Activated T-cell treated with anti-CD3 and anti-CD28 coated beads for 4 hours (primary cell): Measurements from ENCODE around the gene ADCY6.
A peak's percentile ranks its signal among the peaks of the same experiment; 100 is the strongest.

Experiments
- DNase-seq: peaks from one replicate; pipeline ENCODE4 v3.0.0-alpha.2; 2020

The ADCY6 gene

GRCh38 chr12:48815126-48816110 is 26.5 kb upstream of the ADCY6 start:
- peak; percentile 5 for DNase-seq

DNA sequence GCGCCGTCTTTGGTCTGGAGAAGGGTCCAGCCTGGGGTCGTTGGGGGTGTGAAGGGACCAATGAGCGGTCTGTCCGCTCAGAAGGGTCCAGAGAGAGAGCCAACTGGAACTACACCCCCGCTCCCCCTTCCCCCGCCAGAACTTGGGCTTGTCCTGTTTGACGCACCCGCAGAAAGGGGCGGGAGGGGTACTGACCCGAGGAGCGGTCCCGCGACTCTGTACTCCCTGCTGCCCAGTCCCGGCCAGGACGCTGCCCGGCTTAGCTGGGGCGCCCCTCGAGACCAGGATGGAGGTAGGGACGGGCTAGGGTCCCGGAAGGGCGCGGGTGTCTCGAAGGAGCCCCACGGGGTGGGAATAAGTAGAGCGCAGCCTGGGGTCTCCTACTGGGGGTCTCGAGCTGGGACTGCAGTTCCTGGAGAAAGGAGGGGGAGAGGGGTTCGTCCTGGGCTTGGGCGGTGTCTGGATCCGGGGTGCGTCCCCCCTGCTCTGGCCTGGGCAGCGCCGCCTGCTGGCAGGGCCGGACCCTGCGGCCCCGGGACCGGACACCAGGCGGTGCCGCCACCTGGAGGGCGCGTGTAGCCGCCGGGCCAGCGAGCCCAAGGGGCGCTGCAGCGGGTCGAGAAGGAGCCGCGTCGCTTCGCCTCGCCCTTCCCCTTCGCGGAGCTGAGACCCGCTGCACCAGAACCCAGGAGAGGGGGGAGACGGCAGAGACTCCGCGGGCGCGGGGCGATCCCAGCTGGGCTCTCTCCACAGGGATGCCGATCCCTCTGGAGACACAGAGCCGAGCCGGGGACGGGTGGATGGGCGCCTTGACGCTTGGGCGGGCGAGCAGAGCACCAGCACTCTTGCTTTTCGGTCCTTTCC is 25.6 kb upstream of the ADCY6 start:
- peak; percentile 47 for DNase-seq

- DNase-seq: no peak
Measured at GRCh38 chr12:48813465-48814261, 24.8 kb upstream of the ADCY6 start.

DNA sequence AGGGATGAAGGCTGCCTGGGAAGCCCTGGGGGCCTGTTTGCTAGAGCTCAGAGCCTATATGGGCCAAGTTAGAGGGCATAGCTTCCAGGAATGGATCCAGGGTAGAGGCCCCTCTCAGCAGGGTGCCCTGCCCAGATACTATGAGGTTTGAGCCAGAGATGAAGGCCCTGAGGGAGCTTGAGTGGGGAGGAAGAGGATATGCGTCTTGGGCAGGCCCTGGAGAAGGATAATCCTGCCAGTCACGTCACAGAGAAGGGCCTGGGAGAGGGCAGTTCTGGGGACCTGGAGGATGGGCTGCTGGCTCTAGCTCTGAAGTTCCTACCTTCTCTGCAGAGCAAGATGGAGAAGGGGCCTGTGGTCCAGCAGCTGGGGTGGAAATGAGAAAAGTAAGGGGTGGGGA is 23.5 kb upstream of the ADCY6 start:
- DNase-seq: no peak

GRCh38 chr12:48811437-48812090 is 22.7 kb upstream of the ADCY6 start:
- no peak for DNase-seq

- no peak for DNase-seq
Measured at GRCh38 chr12:48810903-48811431, 22.1 kb upstream of the ADCY6 start.

DNA sequence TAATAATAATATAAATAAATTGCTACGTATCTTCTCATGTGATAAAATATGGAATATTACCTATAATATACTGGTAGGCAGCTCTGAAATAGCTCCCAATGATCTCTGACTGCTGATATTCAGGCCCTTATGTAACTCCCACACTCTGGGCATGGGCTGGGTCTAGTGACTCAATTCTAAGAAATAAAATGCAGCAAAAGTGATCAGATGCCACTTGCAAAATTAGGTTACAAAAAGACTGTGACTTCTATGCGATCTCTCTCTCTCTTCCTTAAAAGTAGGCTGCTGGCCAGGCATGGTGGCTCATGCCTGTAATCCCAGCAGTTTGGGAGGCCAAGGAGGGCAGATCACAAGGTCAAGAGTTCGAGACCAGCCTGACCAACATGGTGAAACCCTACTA is 19.1 kb upstream of the ADCY6 start:
- DNase-seq: no peak

DNA sequence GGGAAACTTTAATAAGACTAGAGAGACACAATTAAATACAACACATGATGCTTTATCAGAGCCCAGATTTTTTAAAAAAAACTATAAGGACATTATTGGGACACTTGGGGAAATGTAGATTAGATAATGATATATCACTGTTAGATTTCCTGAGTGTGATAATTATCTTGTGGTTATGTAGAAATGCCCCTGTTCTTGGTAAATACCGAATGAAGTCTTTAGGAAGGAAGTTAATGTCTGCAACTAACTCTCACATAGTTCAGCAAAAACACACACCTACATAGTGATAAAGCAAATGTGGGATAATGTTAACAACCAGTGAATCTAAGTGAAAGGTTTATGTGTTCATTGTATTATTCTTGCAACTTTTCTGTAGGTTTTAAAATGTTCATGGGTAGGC is 14.8 kb upstream of the ADCY6 start:
- no peak for DNase-seq

- DNase-seq: no peak
Measured at GRCh38 chr12:48800971-48801370, 12.1 kb upstream of the ADCY6 start.

DNA sequence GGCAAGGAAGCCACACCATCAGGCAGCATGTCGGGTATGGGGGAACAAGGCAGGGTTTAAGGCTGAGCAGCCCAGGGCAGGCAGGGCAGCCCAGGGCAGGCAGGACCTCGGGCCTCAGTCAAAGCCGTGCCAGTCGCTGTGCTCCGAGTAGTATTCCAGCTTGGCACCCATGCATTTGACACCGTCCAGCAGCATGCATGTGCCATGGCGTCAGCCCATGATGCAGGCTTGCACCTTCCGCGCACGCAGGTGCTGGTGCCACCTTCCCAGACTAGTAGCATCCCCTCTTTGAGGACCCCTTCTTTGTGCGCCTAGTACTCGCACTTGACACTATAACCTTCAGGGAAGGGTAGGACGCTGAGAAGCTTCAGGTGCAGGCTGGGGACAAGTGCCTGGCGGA is 11.6 kb upstream of the ADCY6 start:
- no peak for DNase-seq

DNA sequence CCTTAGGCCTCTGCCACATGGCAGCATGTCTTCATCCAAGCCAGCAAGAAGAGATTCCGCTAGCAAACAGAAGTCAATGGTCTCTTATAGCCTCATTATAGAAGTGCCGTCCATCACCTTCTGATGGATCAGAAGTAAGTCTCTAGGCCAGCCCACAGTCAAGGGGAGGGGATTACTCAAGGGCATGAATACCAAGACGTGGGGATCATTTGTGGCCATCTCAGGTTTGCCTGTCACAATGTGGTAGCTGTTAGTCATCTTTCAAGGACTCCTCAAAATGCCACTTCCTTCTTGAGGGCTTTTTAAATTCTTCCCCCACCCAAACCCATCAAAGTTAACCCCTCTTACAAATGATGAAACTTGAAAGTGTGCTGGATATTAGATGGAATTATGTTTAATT is 8.1 kb upstream of the ADCY6 start:
- DNase-seq: no peak

- DNase-seq: peak; percentile 48
Measured at GRCh38 chr12:48795550-48796455, 6.9 kb upstream of the ADCY6 start.

DNA sequence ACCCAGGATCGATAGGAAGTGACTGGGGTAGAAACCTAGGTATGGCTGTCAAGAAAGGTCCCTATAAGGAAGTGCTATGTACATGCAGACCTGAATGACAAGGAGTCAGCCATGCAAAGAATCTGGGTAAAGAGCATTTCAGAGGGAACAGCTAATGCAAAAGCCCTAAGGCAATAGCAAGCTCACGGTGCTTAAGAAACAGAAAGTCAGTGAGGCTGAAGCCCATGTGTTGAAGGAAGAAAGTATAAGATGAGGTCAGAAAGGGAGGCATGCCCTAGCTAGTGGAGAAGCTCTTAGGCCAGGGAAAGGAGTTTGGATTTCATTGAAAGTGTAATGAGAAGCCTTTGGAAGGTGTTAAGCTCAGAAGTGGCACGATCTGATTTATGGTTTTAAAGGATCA is 6.0 kb upstream of the ADCY6 start:
- no peak for DNase-seq

GRCh38 chr12:48793696-48794095 is 4.8 kb upstream of the ADCY6 start:
- DNase-seq: no peak

DNA sequence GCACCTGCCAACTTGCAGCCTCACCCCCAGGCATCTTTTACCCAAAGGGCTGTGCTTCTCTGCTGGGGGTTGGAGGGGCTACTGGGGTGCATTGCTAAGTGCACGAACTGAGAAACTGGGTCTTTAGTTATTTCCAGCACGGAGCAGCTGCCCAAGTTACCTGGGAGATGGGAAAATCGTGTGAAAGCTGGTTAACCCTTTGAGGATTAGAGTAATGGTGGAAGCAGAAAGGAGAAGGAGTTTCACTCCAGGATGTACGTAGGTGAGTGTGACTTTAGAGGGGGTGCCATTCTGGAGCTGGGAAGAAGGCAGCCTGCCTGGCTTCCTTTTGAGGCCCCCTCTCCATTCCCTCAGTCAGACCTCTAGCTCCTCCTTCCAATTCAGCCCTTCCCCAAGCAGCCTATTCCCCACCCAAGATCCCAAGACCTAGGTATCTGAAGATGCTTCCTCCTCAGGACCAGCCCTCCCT is 1.0 kb upstream of the ADCY6 start:
- DNase-seq: no peak

DNA sequence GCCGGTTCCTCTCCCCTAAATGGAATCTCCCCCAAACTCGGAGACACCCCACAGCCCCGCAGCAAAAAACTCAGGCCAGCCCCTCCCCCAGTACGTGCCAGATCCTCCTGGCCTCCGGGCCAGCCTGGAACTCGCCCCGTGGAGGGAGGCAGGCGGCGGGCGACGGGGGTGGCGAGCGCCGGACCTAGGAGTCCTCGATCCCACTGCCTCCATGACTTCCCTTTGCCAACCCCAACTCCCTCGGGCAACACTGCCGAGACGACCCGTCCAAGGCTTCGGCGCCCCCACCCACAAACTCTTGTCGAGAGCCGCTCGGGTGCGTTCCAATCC is 400 bp downstream of the ADCY6 start:
- no peak for DNase-seq

DNA sequence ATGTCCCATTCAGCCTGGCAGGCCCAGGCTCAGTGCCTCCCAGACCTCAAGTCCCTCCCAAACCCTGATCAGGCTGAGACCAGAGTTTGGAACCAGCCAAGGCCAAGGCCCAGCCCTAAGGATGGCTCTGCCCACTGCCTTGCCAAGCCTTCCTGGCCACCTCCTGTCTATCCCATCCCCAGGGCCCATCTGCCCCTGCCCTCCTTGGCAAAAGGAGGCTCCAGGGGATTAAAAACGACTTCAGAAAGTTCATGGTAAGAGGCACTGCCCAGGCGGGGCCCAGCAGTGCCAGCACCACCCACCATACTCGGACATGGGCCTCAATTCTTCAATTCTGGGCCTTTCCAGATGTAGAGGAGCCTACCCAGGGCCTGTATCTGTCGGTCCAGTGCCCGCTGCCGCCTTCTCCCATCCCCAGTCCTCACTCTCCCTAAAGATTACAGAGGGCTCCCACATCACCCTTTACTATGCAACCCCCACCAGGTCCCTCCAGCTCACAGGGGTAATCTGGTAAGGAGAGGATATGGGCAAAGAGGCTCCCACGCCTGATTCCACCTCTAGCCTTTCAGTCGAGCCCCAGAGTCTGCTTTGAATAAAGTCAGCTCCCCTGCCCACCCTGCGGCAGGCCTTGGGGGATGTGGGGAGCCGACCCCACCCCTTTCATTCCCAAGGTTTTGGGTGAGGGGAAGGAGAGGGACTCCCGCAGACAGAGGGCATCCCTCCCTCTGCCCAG is 932 bp downstream of the ADCY6 start:
- no peak for DNase-seq

GRCh38 chr12:48786591-48787544 is 2.0 kb downstream of the ADCY6 start:
- no peak for DNase-seq

DNA sequence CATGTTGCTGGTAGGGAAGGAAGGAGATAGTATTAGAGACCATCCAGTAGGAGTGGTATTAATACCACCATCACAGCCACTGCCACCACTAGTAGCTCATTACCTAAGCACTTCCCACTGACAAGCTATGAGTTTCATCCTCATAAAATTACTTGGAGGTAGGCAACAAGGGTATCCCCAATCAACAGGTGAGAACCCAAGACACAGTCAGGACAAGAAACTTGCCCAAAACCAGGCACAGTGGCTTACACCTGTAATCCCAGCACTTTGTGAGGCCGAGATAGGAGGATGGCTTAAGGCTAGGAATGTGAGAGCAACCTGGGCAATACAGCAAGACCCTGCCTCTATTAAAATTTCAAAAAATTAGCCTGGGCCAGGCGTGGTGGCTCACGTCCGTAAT is 5.5 kb downstream of the ADCY6 start:
- no peak for DNase-seq
